Cardiac fibroblast (primary cell): Measurements from ENCODE around the gene TWNK.

Experiments
- DNase-seq, 2 donors: peaks; one replicate each; pipeline versions ENCODE4 v3.0.0 to v3.0.0-alpha.2; 2010; ENCODE audit warnings: low read depth in 2 of 2
- H3K4me3 ChIP-seq, 2 donors: replicated peaks in 1 of 2; 1 replicate in 1 of 2; 2 replicates in 1 of 2; pipeline ENCODE4 v1.5.1; 2011; ENCODE audit warnings: low read depth in 2 of 2, low read length in 2 of 2, mild to moderate bottlenecking in 2 of 2, moderate library complexity in 1 of 2
- TF ChIP-seq, protein P1 (sequence below): IDR thresholded peaks from one replicate; pipeline ENCODE4 v1.5.1; 2011; ENCODE audit warnings: low read depth, mild to moderate bottlenecking, low read length, inconsistent platforms

The TWNK gene

DNA sequence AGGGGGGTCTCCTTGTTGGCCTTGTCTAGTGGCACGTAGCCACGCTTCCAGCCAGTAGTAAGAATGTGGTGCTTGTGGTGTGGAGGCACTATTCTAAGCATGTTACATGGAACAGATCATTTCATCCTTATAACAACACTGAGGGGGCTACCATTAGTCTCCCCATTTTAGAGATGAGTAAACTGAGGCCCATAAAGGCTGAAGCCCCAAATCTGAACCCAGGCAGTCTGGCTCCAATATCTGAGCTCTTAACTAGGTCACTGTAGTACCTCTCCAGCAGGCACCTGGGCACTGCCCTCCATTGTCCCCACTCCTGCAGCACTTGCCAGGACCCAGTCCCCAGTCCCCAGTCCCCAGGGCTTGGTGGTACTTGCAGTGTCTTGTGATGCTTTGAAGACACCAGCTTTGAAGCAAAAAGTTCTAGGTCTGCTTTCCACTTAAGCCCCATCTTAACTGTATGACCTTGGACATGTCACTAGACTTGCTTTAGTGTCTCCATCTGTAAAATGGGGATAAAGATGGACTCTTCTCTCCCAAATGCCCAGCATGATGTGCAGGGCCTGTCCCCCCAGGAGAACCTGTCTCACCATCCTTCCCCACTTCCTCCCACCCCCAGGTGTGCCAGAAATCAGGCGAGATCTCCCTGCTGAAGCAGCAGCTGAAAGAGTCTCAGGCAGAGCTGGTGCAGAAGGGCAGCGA, 18.7 kb downstream of the TWNK start:
- TF ChIP-seq, protein P1, sequence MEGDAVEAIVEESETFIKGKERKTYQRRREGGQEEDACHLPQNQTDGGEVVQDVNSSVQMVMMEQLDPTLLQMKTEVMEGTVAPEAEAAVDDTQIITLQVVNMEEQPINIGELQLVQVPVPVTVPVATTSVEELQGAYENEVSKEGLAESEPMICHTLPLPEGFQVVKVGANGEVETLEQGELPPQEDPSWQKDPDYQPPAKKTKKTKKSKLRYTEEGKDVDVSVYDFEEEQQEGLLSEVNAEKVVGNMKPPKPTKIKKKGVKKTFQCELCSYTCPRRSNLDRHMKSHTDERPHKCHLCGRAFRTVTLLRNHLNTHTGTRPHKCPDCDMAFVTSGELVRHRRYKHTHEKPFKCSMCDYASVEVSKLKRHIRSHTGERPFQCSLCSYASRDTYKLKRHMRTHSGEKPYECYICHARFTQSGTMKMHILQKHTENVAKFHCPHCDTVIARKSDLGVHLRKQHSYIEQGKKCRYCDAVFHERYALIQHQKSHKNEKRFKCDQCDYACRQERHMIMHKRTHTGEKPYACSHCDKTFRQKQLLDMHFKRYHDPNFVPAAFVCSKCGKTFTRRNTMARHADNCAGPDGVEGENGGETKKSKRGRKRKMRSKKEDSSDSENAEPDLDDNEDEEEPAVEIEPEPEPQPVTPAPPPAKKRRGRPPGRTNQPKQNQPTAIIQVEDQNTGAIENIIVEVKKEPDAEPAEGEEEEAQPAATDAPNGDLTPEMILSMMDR = no peak
- no peak overlapping the region for H3K4me3 ChIP-seq
- DNase-seq = no peak

DNA sequence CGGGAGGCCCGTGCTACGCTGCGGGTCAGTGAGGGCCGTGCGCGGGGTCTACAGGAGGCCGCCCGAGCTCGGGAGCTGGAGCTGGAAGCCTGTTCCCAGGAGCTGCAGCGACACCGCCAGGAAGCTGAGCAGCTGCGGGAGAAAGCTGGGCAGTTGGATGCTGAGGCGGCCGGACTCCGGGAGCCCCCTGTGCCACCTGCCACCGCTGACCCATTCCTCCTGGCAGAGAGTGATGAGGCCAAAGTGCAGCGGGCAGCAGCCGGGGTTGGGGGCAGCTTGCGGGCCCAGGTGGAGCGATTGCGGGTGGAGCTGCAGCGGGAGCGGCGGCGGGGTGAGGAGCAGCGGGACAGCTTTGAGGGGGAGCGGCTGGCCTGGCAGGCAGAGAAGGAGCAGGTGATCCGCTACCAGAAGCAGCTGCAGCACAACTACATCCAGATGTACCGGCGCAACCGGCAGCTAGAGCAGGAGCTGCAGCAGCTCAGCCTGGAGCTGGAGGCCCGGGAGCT, 19.3 kb downstream of the TWNK start:
- TF ChIP-seq, protein P1 = no peak
- H3K4me3 ChIP-seq = no peak overlapping the region
- DNase-seq = no peak

DNA sequence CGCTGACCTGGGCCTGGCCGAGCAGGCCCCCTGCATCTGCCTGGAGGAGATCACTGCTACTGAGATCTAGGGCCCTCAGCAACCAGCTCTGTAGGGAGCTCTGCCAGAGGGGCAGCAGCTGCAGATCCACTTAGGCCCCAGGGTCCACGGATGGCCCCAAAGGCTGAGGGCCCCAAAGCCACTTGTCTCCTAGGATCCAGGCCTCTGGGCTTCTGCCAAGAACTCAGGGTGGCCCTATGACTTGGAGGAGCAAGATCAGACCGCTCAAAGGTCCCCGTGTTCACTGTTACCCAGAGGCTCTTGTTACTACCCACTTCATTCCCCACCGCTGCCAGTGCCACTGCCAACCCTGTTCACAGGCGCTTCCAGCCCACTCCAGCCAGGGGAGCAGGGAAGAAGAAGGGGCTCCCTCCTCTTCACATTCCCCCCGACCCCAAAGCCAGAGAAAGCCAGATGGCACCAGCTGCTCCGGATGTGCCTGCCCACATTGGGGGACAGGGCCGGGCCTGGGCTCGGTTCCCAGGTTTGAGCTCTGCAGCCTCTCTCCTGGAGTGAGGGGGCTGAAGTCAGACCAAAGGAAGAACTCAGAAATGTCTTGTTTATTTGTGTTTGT, 19.9 kb downstream of the TWNK start:
- TF ChIP-seq, protein P1 = no peak
- DNase-seq = no peak
- no peak overlapping the region for H3K4me3 ChIP-seq

DNA sequence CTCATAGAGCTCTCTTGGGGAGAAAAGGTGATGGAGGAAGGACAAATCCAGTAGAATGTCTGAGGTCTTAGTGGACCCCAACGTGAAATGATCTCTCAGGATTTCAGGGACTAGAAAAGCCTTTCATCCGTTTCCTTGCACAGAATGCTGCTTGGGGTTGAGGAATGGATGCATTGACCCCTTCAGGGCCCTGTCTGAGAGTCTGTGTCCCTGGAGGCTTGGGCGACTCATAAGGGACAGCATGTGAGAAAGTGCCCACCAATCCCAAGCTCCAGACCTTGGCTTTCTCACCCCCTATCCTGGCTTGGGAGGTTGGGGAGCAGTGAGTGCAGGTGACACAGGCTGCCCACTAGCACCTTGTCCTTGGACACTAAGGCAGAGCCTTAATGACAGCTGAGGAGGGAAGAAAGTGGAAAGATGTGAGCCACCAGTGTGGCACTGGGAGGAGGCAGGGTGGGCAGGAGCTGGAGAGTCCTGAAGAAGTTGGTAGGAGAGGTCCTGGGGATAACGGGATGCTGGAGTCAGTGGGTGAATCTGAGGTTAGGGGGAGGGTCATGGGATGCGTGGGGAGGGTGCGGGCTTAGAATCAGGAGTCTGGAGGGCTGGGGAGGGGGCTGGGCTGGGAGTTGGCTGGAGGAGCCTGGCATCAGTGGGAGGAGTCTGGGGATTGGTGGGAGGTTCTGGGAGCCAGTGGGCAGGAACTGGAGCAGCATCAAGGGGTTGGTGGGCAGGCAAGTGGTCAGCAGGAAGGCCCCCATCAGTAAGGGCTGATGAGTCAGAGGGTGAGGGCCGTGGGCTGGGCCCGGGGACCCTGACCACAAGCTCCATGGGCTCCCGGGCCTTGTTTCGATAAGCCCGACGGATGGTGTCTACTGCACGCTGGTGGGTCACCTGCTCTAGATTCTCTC, 20.8 kb downstream of the TWNK start:
- TF ChIP-seq, protein P1 = no peak
- DNase-seq = no peak
- no peak overlapping the region for H3K4me3 ChIP-seq

DNA sequence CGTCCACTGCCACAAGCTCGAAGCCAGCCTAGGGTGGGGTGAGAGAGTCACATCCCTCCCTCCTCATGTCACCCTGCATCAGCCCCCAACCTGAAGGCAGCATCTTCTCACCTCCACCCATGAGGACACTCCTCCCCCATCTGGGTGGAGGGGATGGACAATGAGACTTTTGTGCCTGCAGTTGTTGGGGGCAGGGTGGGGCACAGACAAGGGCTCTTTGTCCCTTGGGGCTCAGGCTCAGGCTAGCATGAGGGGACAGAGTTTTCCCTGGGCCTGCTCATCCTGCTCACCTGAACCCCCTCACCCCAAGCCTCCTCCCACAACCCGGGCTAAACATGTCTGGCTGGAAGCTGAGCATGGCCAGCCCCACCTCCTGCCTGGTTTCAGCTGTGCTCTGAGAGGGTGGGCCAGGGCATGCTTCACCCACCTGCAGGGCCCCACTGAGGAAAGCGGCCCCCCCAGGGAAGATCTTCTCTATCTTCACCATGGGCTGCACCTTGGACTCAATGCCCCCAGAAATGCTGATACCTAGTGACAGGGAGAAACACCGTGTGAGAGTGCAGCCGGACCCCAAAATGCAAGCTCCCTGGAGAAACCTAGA, 21.6 kb downstream of the TWNK start:
- no peak overlapping the region for H3K4me3 ChIP-seq
- no peak for DNase-seq
- TF ChIP-seq, protein P1 = no peak

DNA sequence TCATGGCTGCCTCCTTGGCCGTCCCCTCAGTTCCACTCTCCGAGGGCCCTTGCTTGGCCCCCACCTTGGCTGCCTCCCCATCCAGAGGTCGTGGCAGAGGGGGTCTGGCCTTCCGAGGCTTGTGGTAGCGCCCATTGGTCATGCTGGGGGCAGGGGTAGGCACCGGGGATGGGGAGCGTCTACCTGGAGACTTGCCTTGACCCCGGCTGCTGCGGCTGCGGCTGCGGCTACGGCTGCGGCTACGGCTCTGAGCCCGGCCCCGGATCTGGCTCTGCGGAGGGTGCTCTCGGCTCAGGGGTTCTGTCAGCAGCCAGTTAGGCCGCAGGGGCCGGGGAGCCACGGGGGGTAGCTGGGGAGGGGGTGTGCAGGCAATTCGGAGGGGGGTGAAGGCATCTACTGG, 23.0 kb downstream of the TWNK start:
- TF ChIP-seq, protein P1 = no peak
- H3K4me3 ChIP-seq = no peak overlapping the region
- no peak for DNase-seq
